Measurements from ENCODE around the gene EPHA6. TPM values are rescaled to one million over a fixed set of nuclear protein-coding genes. Genes with fewer than 3 reads are reported as not detected.

Gene EPHA6
- total RNA-seq, 4 donors from 2014 or later = not detected

GRCh38 chr3:97232393-97233034, 418.1 kb downstream of the EPHA6 start:
- intact Hi-C loops (cut with DNase I; ENCODE audit: low total_unique reads) = no loop called here
- ATAC-seq = no peak

GRCh38 chr3:97235179-97235578, 420.8 kb downstream of the EPHA6 start:
- H3K4me3 ChIP-seq = no peak overlapping the region
- H3K27me3 ChIP-seq = no peaks in the 10 kb centered on the region
- H3K9me3 ChIP-seq = no peaks in the 10 kb centered on the region
- intact Hi-C loops (cut with DNase I; ENCODE audit: low total_unique reads) (no loop called here), in situ Hi-C loops (cut with MboI; ENCODE audit: low sequenced_read_pairs in 4 of 4) (no loop called here)
- no peak overlapping the region for H3K27ac ChIP-seq
- H3K36me3 ChIP-seq = no peaks in the 10 kb centered on the region
- no peaks in the 10 kb centered on the region for H3K4me1 ChIP-seq
- DNase-seq (no peak), ATAC-seq (no peak)
- TF ChIP-seq POLR2A (IDR thresholded peaks at IDR 0.05) (no peak), CTCF (IDR thresholded peaks at IDR 0.05 in 4 of 5, conservative IDR thresholded peaks at IDR 0.05 in 1 of 5) (no peak)

More at GRCh38 chr3:97232393-97233034, 418.1 kb downstream of the EPHA6 start:
- in situ Hi-C loops (cut with MboI; ENCODE audit: low sequenced_read_pairs in 4 of 4) = no loop called here
- H3K27me3 ChIP-seq = no peaks in the 10 kb centered on the region
- no peak for DNase-seq
- H3K4me1 ChIP-seq = no peaks in the 10 kb centered on the region
- H3K9me3 ChIP-seq = no peaks in the 10 kb centered on the region
- H3K36me3 ChIP-seq = no peaks in the 10 kb centered on the region
- no peak overlapping the region for H3K27ac ChIP-seq
- no peak overlapping the region for H3K4me3 ChIP-seq
- TF ChIP-seq POLR2A (IDR thresholded peaks at IDR 0.05) = no peak
- TF ChIP-seq CTCF (IDR thresholded peaks at IDR 0.05 in 4 of 5, conservative IDR thresholded peaks at IDR 0.05 in 1 of 5) = no peak

GRCh38 chr3:97235611-97236315, 421.4 kb downstream of the EPHA6 start:
- in situ Hi-C loops (cut with MboI; ENCODE audit: low sequenced_read_pairs in 4 of 4) (no loop called here), intact Hi-C loops (cut with DNase I; ENCODE audit: low total_unique reads) (no loop called here)
- Histone ChIP-seq H3K9me3 (no peaks in the 10 kb centered on the region), H3K4me3 (no peak overlapping the region), H3K27me3 (no peaks in the 10 kb centered on the region), H3K27ac (no peak overlapping the region), H3K4me1 (no peaks in the 10 kb centered on the region), H3K36me3 (no peaks in the 10 kb centered on the region)
- TF ChIP-seq POLR2A (IDR thresholded peaks at IDR 0.05) = no peak
- no peak for TF ChIP-seq CTCF (IDR thresholded peaks at IDR 0.05 in 4 of 5, conservative IDR thresholded peaks at IDR 0.05 in 1 of 5)
- ATAC-seq (no peak), DNase-seq (no peak)

GRCh38 chr3:97241417-97241816, 427.0 kb downstream of the EPHA6 start:
- no peak for ATAC-seq
- Histone ChIP-seq H3K4me3 (no peak overlapping the region), H3K9me3 (no peaks in the 10 kb centered on the region), H3K4me1 (no peaks in the 10 kb centered on the region), H3K27me3 (no peaks in the 10 kb centered on the region), H3K36me3 (no peaks in the 10 kb centered on the region), H3K27ac (no peak overlapping the region)
- DNase-seq = no peak
- in situ Hi-C loops (cut with MboI; ENCODE audit: low sequenced_read_pairs in 4 of 4) (no loop called here), intact Hi-C loops (cut with DNase I; ENCODE audit: low total_unique reads) (no loop called here)
- no peak for TF ChIP-seq CTCF (IDR thresholded peaks at IDR 0.05 in 4 of 5, conservative IDR thresholded peaks at IDR 0.05 in 1 of 5)
- TF ChIP-seq POLR2A (IDR thresholded peaks at IDR 0.05) = no peak

All from gastrocnemius medialis (tissue), 4 donors.